GM12801 (cell line): ENCODE measurements around the gene IGSF10.

Experiments
- TF ChIP-seq, protein P1 (sequence below): IDR thresholded peaks from one replicate; pipeline ENCODE4 v1.5.1; 2011; ENCODE audit warnings: control low read depth; ENCODE audit not compliant: insufficient read length; ENCODE audit errors: extremely low read depth

IGSF10 gene

DNA sequence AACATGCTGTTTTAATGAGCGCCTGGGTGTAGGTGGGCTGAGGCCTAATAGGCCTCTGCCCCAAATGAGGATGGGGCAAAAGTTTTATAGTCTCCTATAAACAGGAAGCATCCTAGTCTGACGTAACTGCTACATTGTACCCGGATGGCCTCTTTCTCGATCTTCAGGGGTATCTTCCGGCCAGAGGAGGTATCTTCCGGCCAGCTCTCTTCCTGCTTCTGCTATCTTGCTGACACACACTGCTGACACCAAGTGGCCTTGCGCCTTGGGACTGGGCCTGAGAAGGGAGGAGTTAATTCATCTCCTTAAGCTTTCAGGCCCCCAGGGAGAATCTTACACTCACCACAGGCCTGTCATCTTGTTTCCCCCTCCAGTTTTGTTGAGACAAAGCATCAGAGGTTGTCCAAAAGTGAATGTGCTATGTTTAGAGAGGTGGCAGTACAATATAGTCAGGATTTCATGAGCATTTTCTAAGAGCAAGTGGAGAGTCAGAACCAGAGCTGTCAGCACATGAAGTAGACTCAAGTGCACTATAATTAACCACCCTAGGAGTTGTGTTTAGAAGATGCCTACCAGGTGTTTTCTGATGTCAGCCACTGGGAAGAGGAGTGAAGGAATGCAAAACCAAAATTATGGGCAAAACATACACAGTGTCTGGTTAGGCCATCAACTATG is 15.6 kb upstream of the IGSF10 start:
- TF ChIP-seq, protein P1, sequence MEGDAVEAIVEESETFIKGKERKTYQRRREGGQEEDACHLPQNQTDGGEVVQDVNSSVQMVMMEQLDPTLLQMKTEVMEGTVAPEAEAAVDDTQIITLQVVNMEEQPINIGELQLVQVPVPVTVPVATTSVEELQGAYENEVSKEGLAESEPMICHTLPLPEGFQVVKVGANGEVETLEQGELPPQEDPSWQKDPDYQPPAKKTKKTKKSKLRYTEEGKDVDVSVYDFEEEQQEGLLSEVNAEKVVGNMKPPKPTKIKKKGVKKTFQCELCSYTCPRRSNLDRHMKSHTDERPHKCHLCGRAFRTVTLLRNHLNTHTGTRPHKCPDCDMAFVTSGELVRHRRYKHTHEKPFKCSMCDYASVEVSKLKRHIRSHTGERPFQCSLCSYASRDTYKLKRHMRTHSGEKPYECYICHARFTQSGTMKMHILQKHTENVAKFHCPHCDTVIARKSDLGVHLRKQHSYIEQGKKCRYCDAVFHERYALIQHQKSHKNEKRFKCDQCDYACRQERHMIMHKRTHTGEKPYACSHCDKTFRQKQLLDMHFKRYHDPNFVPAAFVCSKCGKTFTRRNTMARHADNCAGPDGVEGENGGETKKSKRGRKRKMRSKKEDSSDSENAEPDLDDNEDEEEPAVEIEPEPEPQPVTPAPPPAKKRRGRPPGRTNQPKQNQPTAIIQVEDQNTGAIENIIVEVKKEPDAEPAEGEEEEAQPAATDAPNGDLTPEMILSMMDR = no peak

DNA sequence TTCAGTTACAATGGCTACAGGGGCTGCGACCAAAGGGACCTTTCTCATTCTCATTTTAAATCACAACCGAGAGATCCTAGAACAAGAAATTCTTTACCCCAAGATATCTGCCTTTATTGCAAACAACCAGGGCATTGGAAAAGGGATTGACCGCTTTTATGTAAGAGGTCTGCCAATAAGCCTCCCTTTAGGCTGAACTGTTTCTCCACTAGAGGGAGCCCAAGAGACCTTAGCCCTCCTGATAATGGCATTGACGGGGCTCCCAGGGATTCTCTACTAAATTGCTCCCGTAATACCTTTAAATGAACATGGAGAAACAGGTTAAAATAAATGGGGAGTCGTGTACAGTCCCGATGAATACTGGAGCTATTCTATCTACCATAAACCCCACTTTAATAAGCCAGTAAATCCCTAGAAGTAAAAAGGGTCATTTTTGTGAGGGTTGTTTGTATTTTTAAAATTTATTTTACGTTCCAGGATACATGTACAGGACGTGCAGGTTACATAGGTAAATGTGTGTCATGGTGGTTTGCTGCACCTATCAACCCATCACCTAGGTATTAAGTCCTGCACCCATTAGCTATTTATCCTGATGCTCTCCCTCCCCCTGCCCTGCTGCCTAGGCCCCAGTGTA is 7.5 kb upstream of the IGSF10 start:
- TF ChIP-seq, protein P1 = no peak

DNA sequence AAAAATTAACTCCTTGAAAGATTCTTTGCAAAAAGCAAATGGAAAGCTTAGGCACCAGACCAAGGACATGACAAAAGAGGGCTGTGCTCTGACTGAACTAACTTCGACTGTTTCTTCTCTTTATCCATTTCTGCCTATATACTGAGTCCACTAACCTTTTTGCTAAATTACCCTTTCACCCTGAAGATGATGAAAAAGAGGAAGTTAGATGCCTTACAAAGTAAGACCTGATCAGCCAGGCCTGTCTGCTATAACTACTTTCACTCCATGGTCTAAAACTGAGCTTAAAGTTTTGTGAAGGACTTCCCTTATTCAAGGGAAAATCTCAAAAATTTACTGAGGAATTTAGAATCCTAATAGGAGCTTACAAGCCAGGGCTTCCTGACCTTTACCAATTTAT is 6.2 kb upstream of the IGSF10 start:
- TF ChIP-seq, protein P1 = no peak

DNA sequence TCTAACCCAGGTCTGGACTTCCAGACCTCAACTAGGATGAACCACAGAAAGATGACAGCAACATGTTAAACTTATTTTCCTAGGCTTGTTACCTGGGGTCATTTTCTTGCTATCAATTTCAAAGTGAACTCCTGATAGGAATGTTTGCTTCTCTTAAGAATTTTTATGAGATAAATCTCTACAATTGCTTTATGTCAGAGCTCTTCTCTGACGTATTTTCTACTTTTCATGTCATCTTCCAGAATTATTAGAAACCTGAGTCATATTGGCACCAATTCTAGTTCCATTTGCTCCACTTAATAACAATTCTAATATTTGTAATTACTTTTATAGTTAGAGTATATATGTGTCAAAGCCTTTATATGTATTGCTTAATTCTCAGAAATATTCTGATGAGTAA is 2.1 kb upstream of the IGSF10 start:
- TF ChIP-seq, protein P1 = no peak

DNA sequence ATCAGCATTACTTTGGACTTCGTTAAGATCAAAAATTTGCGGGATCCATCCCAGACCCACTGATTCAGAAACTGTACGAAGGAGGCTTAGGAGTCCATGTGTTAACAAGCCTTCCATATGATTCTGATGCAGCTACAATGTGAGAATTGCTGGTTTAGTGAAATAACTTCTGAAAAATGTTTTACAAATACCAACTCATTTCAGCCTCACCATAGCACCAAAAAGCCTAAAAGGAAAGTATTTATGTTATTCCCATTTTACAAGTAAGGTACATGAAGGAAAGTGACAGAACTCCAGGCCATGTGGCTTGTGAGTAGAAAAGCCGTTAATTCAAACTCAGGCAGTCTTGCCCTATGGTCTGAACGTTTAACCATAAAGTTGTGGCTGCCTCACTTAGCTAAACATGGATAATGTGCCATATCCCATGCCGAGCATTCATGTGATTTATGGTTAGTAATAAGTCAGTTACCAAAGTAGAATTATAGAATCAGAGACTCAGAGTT is 1.5 kb upstream of the IGSF10 start:
- TF ChIP-seq, protein P1 = no peak

DNA sequence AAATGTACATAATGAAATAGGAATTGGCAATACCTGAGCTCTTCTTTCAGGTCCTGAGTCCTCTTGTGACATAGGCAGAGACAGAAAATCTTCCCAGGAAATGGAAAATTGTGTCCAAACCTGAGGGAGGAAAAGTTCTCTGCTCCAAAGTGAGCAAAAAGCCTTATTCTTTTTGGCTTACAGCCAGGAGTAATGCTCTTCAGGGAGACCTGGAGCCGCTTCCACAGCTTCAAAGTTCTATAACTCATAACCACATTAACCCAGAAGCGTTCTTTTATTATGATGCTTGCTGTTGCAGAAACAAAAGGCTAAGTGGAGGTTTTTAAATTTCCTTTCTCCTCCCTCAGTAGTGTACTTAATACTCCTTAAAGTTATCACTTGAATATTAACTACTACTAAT is 633 bp downstream of the IGSF10 start:
- TF ChIP-seq, protein P1 = no peak

DNA sequence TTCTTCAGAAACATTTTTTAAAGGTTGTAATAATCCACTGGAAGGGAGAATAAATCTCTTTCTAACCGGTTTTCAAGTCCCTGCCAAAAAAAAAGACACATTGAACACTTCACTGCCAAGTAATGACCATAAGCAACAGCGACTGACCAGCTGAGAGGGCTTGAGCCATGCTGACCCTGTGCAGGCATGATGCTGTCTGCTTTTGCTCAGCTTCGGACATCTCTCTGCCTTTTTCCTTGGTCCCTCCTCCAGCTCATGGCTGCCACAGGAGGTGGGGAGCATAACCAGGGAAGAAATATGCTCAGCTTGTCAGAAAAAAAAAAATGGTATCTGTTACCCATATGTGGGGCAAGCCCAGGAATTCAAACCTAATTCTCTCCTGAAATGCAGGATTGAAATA is 1.5 kb downstream of the IGSF10 start:
- TF ChIP-seq, protein P1 = no peak
